Lung (tissue), 12 donors: ENCODE results near the gene SOCS7. TPM values are rescaled to one million over a fixed set of nuclear protein-coding genes. Genes with fewer than 3 reads are reported as not detected.

Experiments used
- ATAC-seq: fragments of 200-7000 bp; cut with Tn5 transposase; one replicate; pipeline ENCODE4 v1.9.1; 2020; ENCODE audit warnings: moderate number of reproducible peaks; ENCODE audit not compliant: insufficient read depth, low FRiP score
- DNase-seq, 3 donors: peaks; one replicate each; pipeline ENCODE4 v3.0.0-alpha.2; 2013 to 2017
- H3K27ac ChIP-seq, 2 donors: one replicate each; pipeline ENCODE4 v1.5.1; 2013; ENCODE audit warnings: mild to moderate bottlenecking in 2 of 2, moderate library complexity in 2 of 2, control low read depth in 1 of 2, inconsistent platforms in 1 of 2, low read depth in 1 of 2, low read length in 1 of 2
- H3K27me3 ChIP-seq, 3 donors: one replicate each; pipeline ENCODE4 v1.5.1; 2013; ENCODE audit warnings: low read length in 2 of 3; ENCODE audit not compliant: control insufficient read depth in 3 of 3, insufficient read depth in 3 of 3
- H3K36me3 ChIP-seq, 4 donors: one replicate each; pipeline ENCODE4 v1.5.1; 2013; ENCODE audit warnings: low read length in 4 of 4, mild to moderate bottlenecking in 1 of 4, moderate library complexity in 1 of 4; ENCODE audit not compliant: control insufficient read depth in 4 of 4, insufficient read depth in 4 of 4
- H3K4me1 ChIP-seq, 5 donors: one replicate each; pipeline ENCODE4 v1.5.1; 2013; ENCODE audit warnings: low read length in 5 of 5, mild to moderate bottlenecking in 2 of 5, moderate library complexity in 1 of 5; ENCODE audit not compliant: control insufficient read depth in 5 of 5, insufficient read depth in 5 of 5
- H3K4me3 ChIP-seq: one replicate; pipeline ENCODE4 v1.5.1; 2013; ENCODE audit warnings: mild to moderate bottlenecking, control low read depth, moderate library complexity
- H3K9ac ChIP-seq, 2 donors: one replicate each; pipeline ENCODE4 v1.5.1; 2013; ENCODE audit warnings: low read length in 2 of 2, control low read depth in 1 of 2; ENCODE audit not compliant: insufficient read depth in 1 of 2
- H3K9me3 ChIP-seq, 4 donors: one replicate each; pipeline ENCODE4 v1.5.1; 2013; ENCODE audit warnings: low read length in 3 of 4, mild to moderate bottlenecking in 1 of 4, moderate library complexity in 1 of 4; ENCODE audit not compliant: control insufficient read depth in 4 of 4, insufficient read depth in 3 of 4
- WGBS, 2 donors: extraction: QIAGEN DNeasy Blood & Tissue Kit; methylation state at CpG; one replicate each; pipeline ENCODE4 v1.1.7; 2013; 5-methylcytosine and 5-hydroxymethylcytosine counted together
- polyA plus RNA-seq, 2 donors: library from polyadenylated mRNA; stranded (reverse); fragments of 200-250 nt; gene quantifications; one replicate each; pipeline ENCODE4 v1.2.1, GENCODE V29; 2013
- total RNA-seq, 2 donors: library from RNA; depleted of rRNA in 1 of 2; stranded (reverse); fragments of >200 nt in 1 of 2; gene quantifications; one replicate each; pipeline ENCODE4 v1.2.1, GENCODE V29; 2014 to 2021
- TF ChIP-seq, protein P1 (sequence below): IDR thresholded peaks from 2 replicates; pipeline ENCODE4 v1.5.1; 2012; ENCODE audit warnings: mild to moderate bottlenecking; ENCODE audit errors: control extremely low read depth, extremely low read depth
- donor health status: control.
- donor health status: control.
- donor health status: Bipolar disorder and iron deficiency.
- donor health status: healthy.
- donor health status: DM: yes; HTN: yes; CAD: no.

Gene SOCS7
- total and polyA plus RNA-seq, 4 donors: 6.5 to 23.6 (median 10.2) TPM

- Histone ChIP-seq H3K27me3 (no peaks in the 10 kb centered on the region), H3K4me3 (no peak overlapping the region), H3K36me3 (no peaks in the 10 kb centered on the region), H3K27ac (no peak overlapping the region), H3K9me3 (no peaks in the 10 kb centered on the region), H3K9ac (no peak overlapping the region), H3K4me1 (no peaks in the 10 kb centered on the region)
- DNase-seq (peak; percentile 42 to 63 (median 48)), ATAC-seq (no peak)
- TF ChIP-seq, protein P1, sequence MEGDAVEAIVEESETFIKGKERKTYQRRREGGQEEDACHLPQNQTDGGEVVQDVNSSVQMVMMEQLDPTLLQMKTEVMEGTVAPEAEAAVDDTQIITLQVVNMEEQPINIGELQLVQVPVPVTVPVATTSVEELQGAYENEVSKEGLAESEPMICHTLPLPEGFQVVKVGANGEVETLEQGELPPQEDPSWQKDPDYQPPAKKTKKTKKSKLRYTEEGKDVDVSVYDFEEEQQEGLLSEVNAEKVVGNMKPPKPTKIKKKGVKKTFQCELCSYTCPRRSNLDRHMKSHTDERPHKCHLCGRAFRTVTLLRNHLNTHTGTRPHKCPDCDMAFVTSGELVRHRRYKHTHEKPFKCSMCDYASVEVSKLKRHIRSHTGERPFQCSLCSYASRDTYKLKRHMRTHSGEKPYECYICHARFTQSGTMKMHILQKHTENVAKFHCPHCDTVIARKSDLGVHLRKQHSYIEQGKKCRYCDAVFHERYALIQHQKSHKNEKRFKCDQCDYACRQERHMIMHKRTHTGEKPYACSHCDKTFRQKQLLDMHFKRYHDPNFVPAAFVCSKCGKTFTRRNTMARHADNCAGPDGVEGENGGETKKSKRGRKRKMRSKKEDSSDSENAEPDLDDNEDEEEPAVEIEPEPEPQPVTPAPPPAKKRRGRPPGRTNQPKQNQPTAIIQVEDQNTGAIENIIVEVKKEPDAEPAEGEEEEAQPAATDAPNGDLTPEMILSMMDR: no peak
- WGBS, 2 donors: 59 to 72% methylated on average over 5 of the region's 5 CpGs
Measured at GRCh38 chr17:38341035-38341721, 10.5 kb upstream of the SOCS7 start.

GRCh38 chr17:38342886-38343607 is 8.6 kb upstream of the SOCS7 start:
- no peak for DNase-seq
- 86 to 88% methylated on average over 18 of the region's 18 CpGs for whole genome bisulfite sequencing, 2 donors
- TF ChIP-seq, protein P1: no peak

DNA sequence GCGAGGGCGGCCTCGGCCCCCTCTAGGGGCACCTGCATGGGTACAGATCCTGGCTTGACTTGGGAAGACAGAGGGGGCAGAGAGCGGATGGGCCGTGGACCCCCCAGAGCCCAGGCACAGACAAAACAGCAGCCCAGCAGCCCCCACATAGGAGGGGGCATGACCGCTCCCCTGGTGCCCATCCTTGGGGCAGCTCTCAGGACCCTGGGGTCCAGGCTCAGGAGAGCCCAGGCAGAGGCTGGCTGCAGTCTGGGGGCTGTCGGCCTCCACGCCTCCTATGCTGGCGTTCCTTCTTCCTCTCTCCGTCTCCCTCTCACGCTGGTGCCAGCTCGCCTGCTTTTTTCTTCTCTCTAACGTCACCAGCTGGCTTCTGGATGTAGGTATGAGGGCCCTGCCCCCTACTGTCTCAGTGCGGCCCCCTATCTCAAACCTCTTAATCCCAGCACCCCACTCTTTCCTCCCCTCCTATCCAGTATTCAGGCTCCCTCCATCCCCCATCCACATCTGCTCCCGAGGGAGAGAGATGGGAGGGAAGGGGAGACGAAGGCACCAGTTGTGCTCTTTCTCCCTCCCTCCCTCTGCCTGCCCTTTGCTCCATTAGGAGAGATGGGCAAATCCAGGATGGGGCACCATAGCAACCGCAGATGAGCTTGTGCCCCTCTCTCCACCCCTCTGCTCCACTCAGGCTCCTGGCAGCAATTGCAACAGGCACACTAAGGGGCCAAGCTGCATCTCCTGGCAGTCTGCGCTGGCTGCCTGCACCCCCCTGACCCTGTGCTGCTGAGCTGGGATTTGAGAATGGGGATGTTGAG is 7.8 kb upstream of the SOCS7 start, which contains the start of gene GPR179:
Gene GPR179 (minus strand): TSS at position 349 of the 812 bp plus-strand sequence. CDS start 167 bp downstream, at position 182.
- H3K36me3 ChIP-seq: no peaks in the 10 kb centered on the region
- no peak within 1 kb of the TSS for H3K4me3 ChIP-seq
- ATAC-seq: no peak
- TF ChIP-seq, protein P1: no peak
- no peaks in the 10 kb centered on the region for H3K9me3 ChIP-seq
- no peak within 1 kb of the TSS for H3K27ac ChIP-seq
- H3K4me1 ChIP-seq: no peaks in the 10 kb centered on the region
- WGBS, 2 donors: 82 to 89% methylated on average over 17 to 18 of the region's 18 CpGs
- H3K27me3 ChIP-seq: no peaks in the 10 kb centered on the region
- H3K9ac ChIP-seq: no peak within 1 kb of the TSS
- DNase-seq: no peak

More at GRCh38 chr17:38342886-38343607, 8.6 kb upstream of the SOCS7 start:
- no peaks in the 10 kb centered on the region for H3K36me3 ChIP-seq
- no peak overlapping the region for H3K4me3 ChIP-seq
- H3K9ac ChIP-seq: no peak overlapping the region
- ATAC-seq: no peak
- no peaks in the 10 kb centered on the region for H3K27me3 ChIP-seq
- no peaks in the 10 kb centered on the region for H3K4me1 ChIP-seq
- H3K27ac ChIP-seq: no peak overlapping the region
- H3K9me3 ChIP-seq: no peaks in the 10 kb centered on the region
